ENCODE data around the gene CEP295NL.
"Not testable (repeated sequence)": the region's sequence is repeated elsewhere in the genome, so short reads cannot be mapped to it uniquely, and the experiment has no call there.

CEP295NL gene

GRCh38 chr17:78903101-78903779 lies at the start of gene CEP295NL:
TSS of gene CEP295NL (minus strand) at chr17:78903201. CDS start at chr17:78901828, 1,373 bp downstream.
- peak in 1 of 2 experiments; percentile 26 for DNase-seq

GRCh38 chr17:78952706-78953105 lies 49.7 kb upstream of the CEP295NL start:
- no peak for DNase-seq

- DNase-seq = no peak
These were observed 49.1 kb upstream of the CEP295NL start for GRCh38 chr17:78951967-78952551.

GRCh38 chr17:78950870-78951269 lies 47.9 kb upstream of the CEP295NL start:
- no peak for DNase-seq

GRCh38 chr17:78947235-78948149 lies 44.5 kb upstream of the CEP295NL start:
- DNase-seq = no peak

GRCh38 chr17:78946631-78947030 lies 43.6 kb upstream of the CEP295NL start:
- no peak for DNase-seq

- DNase-seq = no peak
These were observed 43.1 kb upstream of the CEP295NL start for GRCh38 chr17:78946131-78946530.

GRCh38 chr17:78945455-78945854 lies 42.5 kb upstream of the CEP295NL start:
- DNase-seq = not testable (repeated sequence)

GRCh38 chr17:78944956-78945355 lies 42.0 kb upstream of the CEP295NL start:
- DNase-seq = no peak

- no peak for DNase-seq
These were observed 41.0 kb upstream of the CEP295NL start for GRCh38 chr17:78944026-78944425.

GRCh38 chr17:78940708-78941107 lies 37.7 kb upstream of the CEP295NL start:
- no peak for DNase-seq

- DNase-seq = no peak
These were observed 37.3 kb upstream of the CEP295NL start for GRCh38 chr17:78940258-78940657.

GRCh38 chr17:78939615-78940014 lies 36.6 kb upstream of the CEP295NL start:
- no peak for DNase-seq

- no peak for DNase-seq
These were observed 34.6 kb upstream of the CEP295NL start for GRCh38 chr17:78937561-78937960.

- peak; percentile 43 to 94 for DNase-seq
These were observed 32.7 kb upstream of the CEP295NL start for GRCh38 chr17:78935419-78936323.

- DNase-seq = peak in 1 of 2 experiments; percentile 79
These were observed 31.8 kb upstream of the CEP295NL start for GRCh38 chr17:78934681-78935418.

GRCh38 chr17:78933959-78934568 lies 31.1 kb upstream of the CEP295NL start:
- peak; percentile 97 to 98 for DNase-seq

- peak; percentile 29 to 57 for DNase-seq
These were observed 30.3 kb upstream of the CEP295NL start for GRCh38 chr17:78933025-78933958.

- DNase-seq = no peak
These were observed 27.1 kb upstream of the CEP295NL start for GRCh38 chr17:78929908-78930775.
